Muscle layer of colon (tissue), 2 donors: ENCODE data around the gene SSTR5.
"Not testable (repeated sequence)": the region's sequence is repeated elsewhere in the genome, so short reads cannot be mapped to it uniquely, and the experiment has no call there.

ENCODE experiments used
- H3K27ac ChIP-seq: one replicate; pipeline ENCODE4 v1.7.0; 2013; ENCODE audit warnings: low read depth, mild to moderate bottlenecking, low read length, moderate library complexity
- H3K27me3 ChIP-seq, 2 donors: one replicate each; pipeline ENCODE4 v1.7.0; 2013; ENCODE audit warnings: low read length in 2 of 2, mild to moderate bottlenecking in 2 of 2; ENCODE audit not compliant: insufficient read depth in 2 of 2, control insufficient read depth in 1 of 2
- H3K36me3 ChIP-seq: one replicate; pipeline ENCODE4 v1.7.0; 2013; ENCODE audit warnings: mild to moderate bottlenecking, low read length; ENCODE audit not compliant: insufficient read depth
- H3K4me1 ChIP-seq: one replicate; pipeline ENCODE4 v1.7.0; 2013; ENCODE audit warnings: mild to moderate bottlenecking, low read length; ENCODE audit not compliant: insufficient read depth
- H3K4me3 ChIP-seq, 2 donors: one replicate each; pipeline ENCODE4 v1.7.0; 2013; ENCODE audit warnings: low read length in 2 of 2, low read depth in 1 of 2, mild to moderate bottlenecking in 1 of 2, moderate library complexity in 1 of 2
- H3K9ac ChIP-seq: one replicate; pipeline ENCODE4 v1.7.0; 2013; ENCODE audit warnings: low read length
- H3K9me3 ChIP-seq: one replicate; pipeline ENCODE4 v1.7.0; 2013; ENCODE audit warnings: mild to moderate bottlenecking, low read length
- donor health status: abdominal sarcoma.
- donor health status: Adenocarcinoma of cecum.

The SSTR5 gene

DNA sequence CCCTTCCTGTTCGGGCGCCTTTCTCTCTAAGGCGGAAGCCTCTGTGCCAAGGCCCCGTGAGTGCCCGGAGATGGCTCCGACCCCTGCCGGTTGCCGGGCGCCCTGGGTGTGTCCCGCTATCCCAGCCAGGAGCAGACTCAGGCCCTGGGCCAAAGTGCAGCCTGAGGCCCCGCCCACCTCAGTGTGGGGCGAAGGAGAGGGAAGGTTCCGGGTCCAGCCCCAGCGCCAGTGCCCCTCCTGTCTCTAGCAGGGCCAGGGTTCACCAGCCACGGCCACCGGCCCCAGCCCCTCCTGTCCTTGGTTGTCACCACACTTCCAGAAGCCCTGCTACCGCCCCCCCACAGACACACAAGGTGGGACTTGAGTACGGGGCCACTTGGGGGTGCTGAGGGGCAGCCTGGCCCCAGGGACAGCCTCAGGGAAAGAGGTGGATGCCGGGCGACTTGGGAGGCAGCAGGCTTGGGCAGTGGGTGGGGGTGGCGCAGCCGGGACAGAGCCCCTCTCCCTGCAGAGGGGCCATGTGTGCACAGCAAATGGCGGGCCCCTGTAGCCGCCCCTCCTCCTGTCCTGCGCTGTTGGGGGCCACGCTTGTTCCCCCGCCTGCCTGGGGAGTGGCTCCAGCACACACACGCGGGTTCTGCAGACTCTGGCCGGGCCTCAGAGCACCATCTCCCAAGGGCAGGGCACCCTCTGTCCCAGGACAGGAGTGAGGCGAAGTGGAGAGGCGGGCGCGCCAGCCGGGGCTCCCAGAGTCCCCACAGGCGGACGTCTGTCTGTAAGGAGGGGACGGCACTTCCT, 17.5 kb downstream of the SSTR5 start:
- H3K27ac ChIP-seq = no peak overlapping the region
- H3K4me1 ChIP-seq = no peaks in the 10 kb centered on the region
- peaks cover 2% of the 10 kb centered on the region for H3K9me3 ChIP-seq
- no peaks in the 10 kb centered on the region for H3K36me3 ChIP-seq
- H3K4me3 ChIP-seq = no peak overlapping the region
- no peak overlapping the region for H3K9ac ChIP-seq
- H3K27me3 ChIP-seq = peaks cover 9 to 60% of the 10 kb centered on the region in 2 donors

DNA sequence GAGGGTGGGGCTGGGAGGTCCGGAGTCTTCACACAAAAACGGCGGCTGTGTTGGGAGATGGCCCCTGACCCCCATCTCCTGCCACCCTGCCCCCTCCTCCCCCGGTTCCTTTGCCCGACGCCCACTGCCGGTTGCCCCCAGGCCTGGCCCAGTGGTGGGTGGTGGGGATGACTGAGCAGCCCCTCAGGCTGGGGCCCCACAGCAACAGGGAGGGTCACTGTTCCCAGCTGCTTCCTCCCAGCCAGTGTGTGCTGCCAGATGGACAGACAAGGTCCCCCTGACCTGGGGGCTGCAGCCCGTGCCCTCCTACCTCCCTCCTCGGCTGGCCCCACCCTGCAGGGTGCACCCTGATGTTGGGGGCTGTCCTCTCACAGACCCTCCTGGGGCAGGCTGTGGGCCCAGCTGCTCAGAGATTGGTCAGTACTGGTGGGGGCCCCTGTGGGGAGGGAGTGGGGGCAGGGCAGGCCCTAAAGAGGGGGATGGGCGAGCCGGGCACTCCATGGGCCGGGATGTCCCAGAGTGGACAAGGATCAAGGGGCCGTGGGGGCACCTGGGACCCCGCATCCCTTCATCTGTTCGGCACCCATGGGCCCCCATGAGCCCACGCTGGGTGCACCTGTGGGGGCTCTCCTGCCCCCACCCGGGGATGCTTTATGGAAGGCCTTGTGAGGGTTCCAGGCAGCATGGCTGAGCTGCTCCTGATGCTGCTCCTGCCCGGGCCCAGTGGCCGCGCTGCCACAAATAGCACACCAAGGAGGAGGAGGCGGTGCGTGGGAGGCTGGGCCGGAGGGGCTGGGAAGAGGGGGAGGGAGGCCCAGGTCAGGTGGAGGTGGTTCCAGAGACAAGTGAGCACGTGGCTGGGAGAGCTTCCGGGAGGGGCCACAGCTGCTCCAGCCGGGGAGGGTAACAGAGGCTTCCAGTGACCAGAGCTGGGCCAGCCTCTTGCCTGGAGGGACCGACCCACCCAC, 18.4 kb downstream of the SSTR5 start:
- Histone ChIP-seq H3K9me3 (no peaks in the 10 kb centered on the region), H3K4me3 (no peak overlapping the region), H3K36me3 (no peaks in the 10 kb centered on the region), H3K9ac (no peak overlapping the region), H3K4me1 (no peaks in the 10 kb centered on the region), H3K27ac (no peak overlapping the region), H3K27me3 (peaks cover 9 to 68% of the 10 kb centered on the region in 2 donors)

DNA sequence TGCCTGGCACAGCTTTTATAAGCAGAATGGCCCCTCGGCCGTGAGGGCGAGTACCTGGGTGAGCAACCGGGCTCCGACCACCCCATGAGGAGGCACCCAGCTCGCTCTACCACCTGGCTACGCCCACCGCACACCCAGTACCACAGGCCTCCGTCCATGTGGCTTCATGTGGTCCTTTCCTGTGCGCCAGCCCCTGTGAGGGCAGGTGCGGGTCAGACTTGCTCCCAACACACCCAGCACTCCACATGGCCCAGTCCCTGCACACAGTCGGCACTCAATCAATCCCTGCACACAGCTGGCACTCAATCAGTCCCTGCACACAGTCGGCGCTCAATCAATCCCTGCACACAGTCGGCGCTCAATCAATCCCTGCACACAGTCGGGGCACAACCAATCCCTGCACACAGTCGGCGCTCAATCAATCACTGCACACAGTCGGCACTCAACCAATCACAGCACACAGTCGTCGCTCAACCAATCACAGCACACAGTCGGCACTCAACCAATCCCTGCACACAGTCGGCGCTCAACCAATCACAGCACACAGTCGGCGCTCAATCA, 19.5 kb downstream of the SSTR5 start:
- Histone ChIP-seq H3K4me1 (no peaks in the 10 kb centered on the region), H3K9me3 (no peaks in the 10 kb centered on the region), H3K4me3 (no peak overlapping the region), H3K27ac (no peak overlapping the region), H3K27me3 (peaks cover 9 to 71% of the 10 kb centered on the region in 2 donors), H3K36me3 (no peaks in the 10 kb centered on the region), H3K9ac (no peak overlapping the region)

DNA sequence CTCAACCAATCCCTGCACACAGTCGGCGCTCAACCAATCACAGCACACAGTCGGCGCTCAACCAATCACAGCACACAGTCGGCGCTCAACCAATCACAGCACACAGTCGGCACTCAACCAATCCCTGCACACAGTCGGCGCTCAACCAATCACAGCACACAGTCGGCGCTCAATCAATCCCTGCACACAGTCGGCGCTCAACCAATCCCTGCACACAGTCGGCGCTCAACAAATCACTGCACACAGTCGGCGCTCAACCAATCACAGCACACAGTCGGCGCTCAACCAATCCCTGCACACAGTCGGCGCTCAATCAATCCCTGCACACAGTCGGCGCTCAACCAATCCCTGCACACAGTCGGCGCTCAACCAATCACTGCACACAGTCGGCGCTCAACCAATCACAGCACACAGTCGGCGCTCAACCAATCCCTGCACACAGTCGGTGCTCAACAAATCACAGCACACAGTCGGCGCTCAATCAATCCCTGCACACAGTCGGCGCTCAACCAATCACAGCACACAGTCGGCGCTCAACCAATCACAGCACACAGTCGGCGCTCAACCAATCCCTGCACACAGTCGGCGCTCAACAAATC, 20.2 kb downstream of the SSTR5 start:
- H3K4me1 ChIP-seq, H3K27ac ChIP-seq: not testable (repeated sequence)
- H3K27me3 ChIP-seq = peaks cover 8 to 73% of the 10 kb centered on the region in 2 donors

DNA sequence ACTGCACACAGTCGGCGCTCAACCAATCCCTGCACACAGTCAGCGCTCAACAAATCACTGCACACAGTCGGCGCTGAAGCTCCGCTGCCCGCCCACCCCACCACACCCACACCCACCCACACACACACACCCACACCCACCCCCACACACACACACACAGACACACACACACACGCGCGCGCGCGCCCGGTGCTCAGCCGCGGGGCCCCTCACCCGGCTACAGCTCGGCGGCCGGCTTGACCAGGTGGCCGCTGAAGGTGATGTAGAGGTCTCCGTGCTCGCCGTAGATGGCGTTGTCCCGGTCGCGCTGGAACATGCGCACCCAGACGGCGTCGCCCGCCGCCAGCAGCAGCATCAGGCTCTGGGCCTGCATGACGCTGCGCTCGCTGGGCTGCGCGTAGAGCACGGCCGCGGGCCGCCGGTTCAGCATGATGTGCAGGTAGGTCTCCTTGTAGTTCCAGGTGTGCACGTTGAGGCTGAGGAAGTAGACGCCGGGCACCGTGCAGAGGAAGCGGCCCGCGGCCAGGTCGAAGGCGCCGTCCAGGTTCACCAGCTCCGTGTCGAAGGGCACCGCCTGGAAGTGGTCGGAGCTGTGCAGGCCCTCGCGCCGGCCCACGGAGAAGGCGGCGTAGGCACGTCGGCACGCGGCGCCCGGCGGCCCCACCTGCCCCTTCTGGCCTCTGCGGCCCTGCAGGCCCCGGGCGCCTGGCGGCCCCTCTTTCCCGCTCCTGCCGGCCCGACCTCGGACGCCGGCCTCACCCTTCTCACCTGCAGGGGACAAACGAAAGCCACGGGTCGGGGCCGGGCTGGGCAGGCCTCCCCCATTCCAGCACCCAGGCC, 21.0 kb downstream of the SSTR5 start:
- no peaks in the 10 kb centered on the region for H3K36me3 ChIP-seq
- H3K27me3 ChIP-seq = peaks cover under 1 to 69% of the 10 kb centered on the region in 2 donors
- H3K4me3 ChIP-seq = no peak overlapping the region
- H3K9ac ChIP-seq = no peak overlapping the region
- no peaks in the 10 kb centered on the region for H3K4me1 ChIP-seq
- H3K9me3 ChIP-seq = no peaks in the 10 kb centered on the region
- H3K27ac ChIP-seq = no peak overlapping the region

More for the DNA sequence above, 20.2 kb downstream of the SSTR5 start:
- not testable (repeated sequence) for H3K9ac ChIP-seq, H3K4me3 ChIP-seq, H3K36me3 ChIP-seq, H3K9me3 ChIP-seq

DNA sequence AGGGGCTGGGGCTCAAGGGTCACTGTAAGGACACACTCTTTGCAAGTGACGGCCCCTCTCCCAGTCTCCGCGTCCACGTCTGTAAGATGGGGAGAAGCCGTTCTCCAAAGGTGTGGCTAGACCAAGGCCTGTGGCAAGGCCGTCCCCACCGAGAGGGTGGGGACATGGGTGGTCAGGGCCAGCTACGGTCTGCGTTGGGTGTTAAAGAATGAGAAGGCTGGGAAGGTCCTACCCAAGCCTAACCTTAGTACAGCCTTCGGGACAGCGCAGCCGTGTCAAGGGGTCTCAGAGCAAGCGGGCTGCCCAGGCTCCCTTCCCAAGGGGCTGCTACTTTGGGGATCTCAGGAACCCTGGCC, 21.6 kb downstream of the SSTR5 start:
- H3K27ac ChIP-seq = no peak overlapping the region
- no peaks in the 10 kb centered on the region for H3K4me1 ChIP-seq
- H3K9me3 ChIP-seq = no peaks in the 10 kb centered on the region
- no peak overlapping the region for H3K9ac ChIP-seq
- no peak overlapping the region for H3K4me3 ChIP-seq
- H3K27me3 ChIP-seq = peaks cover 1 to 63% of the 10 kb centered on the region in 2 donors
- no peaks in the 10 kb centered on the region for H3K36me3 ChIP-seq

DNA sequence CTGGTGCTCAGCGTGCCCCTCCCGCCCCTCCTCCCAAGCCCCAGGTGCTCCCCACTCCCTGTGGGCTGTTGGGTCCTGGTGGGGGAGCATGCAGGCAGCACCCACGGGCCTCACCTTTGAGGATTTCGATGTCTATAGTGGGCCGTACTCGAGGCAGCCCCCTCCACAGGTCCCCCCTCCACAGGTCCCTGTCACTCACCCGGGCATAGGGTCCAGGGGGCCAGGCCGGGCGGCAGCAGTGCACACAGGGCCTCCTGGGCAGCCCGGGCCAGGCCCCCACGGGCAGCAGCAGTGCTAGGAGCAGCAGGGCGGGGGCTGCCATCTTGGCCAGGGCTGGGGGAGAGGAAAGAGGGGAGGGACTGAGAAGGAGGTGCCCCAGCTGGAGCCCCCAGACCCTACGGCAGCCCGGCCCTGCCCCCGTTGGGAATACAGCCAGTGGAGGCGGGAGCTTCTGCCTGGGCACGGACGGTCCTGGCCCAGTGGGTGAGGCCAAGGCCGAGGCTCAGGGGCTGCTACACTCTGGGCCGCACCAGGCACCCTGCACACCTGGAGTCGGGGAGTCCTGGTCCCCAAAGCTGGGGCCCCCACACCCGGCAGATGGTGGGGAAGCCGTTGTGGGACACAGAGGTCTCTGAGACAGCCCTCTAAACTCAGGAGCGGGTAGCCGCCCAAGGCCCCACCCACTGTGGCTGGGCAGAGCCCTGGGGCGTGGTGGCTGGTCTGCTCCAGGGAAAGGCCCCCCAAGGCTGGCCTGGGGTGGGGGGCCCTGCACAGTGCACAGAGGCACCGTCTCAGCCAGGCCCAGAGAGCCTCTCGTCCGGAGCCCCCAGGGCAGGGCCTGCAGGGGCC, 22.3 kb downstream of the SSTR5 start:
- H3K4me3 ChIP-seq = no peak overlapping the region
- H3K36me3 ChIP-seq = no peaks in the 10 kb centered on the region
- H3K4me1 ChIP-seq = no peaks in the 10 kb centered on the region
- H3K27ac ChIP-seq = no peak overlapping the region
- peaks cover 4 to 61% of the 10 kb centered on the region in 2 donors for H3K27me3 ChIP-seq
- no peaks in the 10 kb centered on the region for H3K9me3 ChIP-seq
- no peak overlapping the region for H3K9ac ChIP-seq

DNA sequence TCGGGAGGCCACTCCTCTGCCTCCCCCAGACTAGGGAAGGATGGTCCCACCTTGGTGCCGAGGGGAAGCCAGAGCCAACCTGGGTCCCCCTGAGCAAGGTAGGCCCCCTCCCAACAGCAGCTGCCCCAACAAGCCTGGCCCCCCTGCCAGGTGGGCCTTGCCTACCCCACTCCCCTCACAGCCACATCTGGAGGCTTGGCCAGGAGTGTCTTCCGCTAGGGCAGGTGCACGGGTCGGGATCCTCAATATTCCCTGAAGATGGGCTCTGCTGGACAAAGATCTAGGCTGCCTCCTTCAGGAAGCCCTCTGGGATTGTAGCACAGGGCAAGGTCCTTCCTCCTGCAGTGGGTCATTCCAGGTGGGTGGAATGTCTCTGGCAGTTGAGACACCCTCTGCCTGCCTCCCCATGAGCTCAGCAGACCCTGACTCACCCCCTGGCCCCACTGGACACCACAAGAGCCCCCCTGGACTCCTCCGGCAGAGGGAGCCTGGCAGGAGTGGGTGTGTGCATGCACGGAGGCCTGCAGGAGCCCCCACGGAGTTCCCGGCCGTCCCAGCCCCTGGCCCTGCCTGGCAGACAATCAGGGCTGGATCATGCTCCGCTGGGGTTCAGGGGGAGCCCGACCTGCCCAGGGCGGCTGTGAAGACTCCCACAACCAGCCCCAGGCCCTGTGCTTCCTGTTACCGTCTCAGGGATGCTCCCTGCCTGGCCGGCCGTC, 23.1 kb downstream of the SSTR5 start:
- Histone ChIP-seq H3K4me1 (no peaks in the 10 kb centered on the region), H3K4me3 (no peak overlapping the region), H3K27ac (no peak overlapping the region), H3K27me3 (peaks cover 4 to 60% of the 10 kb centered on the region in 2 donors), H3K9ac (no peak overlapping the region), H3K9me3 (no peaks in the 10 kb centered on the region), H3K36me3 (no peaks in the 10 kb centered on the region)

DNA sequence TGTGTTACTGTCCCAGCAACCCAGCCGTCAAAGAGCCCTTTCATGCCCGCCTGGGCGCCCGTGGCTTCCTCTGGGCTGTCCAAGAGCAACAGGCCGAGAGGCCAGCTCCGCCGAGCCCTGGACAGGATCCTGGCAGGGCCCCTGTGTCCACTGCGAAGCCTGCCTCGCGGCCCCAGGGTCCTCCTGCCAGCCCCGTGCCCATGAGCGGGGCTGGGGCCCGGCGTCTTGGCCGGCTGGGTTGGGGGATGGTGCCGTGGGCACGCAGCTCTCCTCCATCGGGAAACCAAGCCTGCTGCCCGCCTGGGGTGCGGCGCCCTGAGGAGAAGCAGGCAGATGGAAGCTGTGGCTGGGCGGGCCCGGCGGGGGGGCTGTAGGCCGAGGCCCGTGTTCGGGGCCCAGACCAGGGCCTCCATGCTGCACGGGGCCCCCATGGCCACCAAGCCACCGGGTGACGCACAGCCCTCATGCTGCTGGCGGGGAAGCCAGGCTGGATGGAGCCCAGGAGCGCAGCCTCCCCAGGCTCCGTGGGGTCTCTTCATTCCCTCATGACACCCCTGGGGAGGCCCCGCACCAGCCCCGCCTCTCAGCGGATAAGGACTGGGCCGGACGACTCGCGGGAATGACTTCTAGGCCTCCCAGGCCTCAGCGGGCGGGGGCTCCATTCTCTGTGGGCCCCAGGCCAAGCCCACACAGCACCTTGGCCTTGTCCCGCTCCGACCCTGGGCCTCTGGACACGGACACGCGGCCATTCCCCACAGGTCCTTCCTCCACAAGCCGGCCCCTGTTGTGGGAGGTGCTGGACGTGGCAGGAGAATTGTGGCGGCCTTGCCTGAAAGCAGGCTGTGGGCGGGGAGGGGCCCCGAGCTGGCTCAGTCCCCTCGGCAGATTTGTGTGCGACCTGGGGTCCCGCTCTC, 23.9 kb downstream of the SSTR5 start, which contains the start of gene C1QTNF8:
Gene C1QTNF8, minus strand, starts transcription at position 76 of the 914 bp plus-strand sequence. CDS start 1,322 bp downstream, outside the sequence.
- Histone ChIP-seq H3K27me3 (peaks cover 4 to 59% of the 10 kb centered on the region in 2 donors), H3K36me3 (no peaks in the 10 kb centered on the region), H3K4me1 (no peaks in the 10 kb centered on the region), H3K9ac (no peak within 1 kb of the TSS), H3K27ac (no peak within 1 kb of the TSS), H3K4me3 (no peak within 1 kb of the TSS), H3K9me3 (no peaks in the 10 kb centered on the region)
